ENCODE data around the gene CST9L. TPM values are rescaled to one million over a fixed set of nuclear protein-coding genes. Genes with fewer than 3 reads are reported as not detected.

The CST9L gene
- total RNA-seq, 1 donor from 2014 or later: not detected

DNA sequence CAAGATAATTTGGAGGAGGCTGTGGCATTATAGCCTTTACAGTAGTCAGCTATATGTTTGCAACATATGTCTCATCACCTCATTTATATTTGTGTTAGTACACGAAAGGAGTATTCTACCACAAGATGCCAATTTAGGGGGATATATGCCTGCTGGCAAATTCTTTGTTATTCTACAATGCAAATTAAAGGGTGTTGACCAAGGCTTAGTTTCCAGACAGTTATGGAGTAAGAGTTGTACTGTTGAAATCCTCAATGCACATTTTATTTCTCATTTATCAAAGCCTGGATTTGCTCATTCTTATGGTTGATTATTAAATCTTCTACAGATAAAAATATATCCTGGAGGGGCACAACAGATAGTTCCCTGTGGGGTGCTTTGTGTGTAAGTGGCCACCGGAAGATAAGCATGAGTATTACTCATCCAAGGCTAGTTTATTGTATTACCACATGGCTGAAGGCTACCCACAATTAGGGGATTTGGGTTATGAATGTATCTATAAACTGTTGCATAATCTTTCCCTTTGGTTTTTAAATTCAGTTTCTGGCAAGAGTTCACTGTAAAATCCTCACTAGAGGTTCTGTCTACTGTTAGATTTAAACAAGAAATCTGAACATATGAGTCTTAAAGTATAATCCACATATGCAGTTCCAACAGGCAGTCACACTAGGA, 28.4 kb upstream of the CST9L start:
- Mint-ChIP-seq H3K36me3 (no peaks in the 10 kb centered on the region), H3K27ac (no peak overlapping the region), H3K9me3 (no peaks in the 10 kb centered on the region), H3K4me3 (no peak overlapping the region), H3K4me1 (no peaks in the 10 kb centered on the region), H3K27me3 (ENCODE audit: low read depth) (peaks cover 8% of the 10 kb centered on the region)
- no peak for DNase-seq (ENCODE audit: low spot score in 2 of 2, unreplicated experiment in 2 of 2)
- TF ChIP-seq, protein P1, sequence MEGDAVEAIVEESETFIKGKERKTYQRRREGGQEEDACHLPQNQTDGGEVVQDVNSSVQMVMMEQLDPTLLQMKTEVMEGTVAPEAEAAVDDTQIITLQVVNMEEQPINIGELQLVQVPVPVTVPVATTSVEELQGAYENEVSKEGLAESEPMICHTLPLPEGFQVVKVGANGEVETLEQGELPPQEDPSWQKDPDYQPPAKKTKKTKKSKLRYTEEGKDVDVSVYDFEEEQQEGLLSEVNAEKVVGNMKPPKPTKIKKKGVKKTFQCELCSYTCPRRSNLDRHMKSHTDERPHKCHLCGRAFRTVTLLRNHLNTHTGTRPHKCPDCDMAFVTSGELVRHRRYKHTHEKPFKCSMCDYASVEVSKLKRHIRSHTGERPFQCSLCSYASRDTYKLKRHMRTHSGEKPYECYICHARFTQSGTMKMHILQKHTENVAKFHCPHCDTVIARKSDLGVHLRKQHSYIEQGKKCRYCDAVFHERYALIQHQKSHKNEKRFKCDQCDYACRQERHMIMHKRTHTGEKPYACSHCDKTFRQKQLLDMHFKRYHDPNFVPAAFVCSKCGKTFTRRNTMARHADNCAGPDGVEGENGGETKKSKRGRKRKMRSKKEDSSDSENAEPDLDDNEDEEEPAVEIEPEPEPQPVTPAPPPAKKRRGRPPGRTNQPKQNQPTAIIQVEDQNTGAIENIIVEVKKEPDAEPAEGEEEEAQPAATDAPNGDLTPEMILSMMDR (IDR thresholded peaks at IDR 0.05; ENCODE audit: unreplicated experiment): no peak

DNA sequence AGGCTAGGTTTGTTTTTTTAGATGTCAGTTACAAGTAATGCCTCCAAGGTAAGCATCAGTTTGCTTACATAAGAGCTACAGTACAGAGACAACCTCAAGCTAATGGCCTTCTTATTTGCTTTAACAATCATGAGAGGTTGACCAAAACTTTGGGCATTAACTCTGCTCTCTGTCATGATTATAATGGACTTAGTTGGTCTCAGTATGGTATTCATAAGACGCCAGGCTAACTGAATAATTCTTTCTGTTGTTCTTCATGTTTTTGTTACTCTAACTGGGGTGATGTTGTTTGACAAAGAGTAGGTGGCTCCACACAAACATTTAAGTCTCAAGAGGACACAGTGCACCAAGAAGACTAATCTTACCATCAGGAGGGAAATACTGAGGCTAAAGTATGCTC, 27.7 kb upstream of the CST9L start:
- TF ChIP-seq, protein P1 (IDR thresholded peaks at IDR 0.05; ENCODE audit: unreplicated experiment): no peak
- no peak for DNase-seq (ENCODE audit: low spot score in 2 of 2, unreplicated experiment in 2 of 2)
- H3K4me1 Mint-ChIP-seq: no peaks in the 10 kb centered on the region
- H3K4me3 Mint-ChIP-seq: no peak overlapping the region
- peaks cover 8% of the 10 kb centered on the region for H3K27me3 Mint-ChIP-seq (ENCODE audit: low read depth)
- no peak overlapping the region for H3K27ac Mint-ChIP-seq
- no peaks in the 10 kb centered on the region for H3K36me3 Mint-ChIP-seq
- H3K9me3 Mint-ChIP-seq: no peaks in the 10 kb centered on the region

DNA sequence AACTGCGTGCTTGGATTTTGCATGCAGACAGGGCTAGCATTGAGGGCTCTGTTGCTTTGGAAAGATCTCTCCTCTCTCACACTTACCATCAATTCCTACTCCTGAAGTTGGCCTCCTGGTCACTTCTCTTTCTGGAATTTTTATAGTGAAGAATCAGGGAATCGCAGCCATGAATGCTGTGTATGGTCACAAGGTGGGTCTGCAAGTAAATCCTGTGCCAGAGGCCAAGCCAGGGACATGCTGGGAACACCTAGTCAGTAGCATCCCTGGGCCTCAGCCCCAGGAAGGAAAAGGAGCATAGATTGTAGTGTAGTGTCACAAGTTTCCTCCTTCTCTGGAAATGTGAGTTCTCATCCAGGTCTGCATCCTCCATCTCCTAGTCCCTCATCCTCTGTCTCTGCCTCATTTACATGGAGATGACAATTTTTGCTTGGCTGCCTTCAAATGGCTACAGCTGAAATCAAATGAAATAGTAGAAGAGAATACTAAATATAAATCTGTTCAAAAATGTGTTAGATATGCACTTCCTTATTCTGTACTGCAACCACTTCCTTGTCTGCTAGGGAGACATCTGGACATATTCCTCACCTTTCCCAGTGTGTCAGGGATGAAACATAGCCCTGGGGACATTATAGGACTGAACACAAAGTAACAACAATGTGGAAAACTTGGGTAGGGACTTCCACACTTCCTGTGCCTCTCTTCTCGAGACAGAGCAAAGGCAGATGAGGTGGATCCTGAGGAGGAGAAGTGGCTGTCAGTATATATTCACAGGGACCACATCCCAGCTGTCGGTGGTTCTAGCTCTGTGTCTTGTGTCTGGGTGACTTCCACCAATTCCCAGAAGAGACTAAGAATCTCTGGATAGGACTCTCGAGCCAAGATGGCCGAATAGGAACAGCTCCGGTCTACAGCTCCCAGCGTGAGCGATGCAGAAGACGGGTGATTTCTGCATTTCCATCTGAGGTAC, 20.4 kb upstream of the CST9L start:
- Mint-ChIP-seq H3K27me3 (ENCODE audit: low read depth) (peaks cover 11% of the 10 kb centered on the region), H3K27ac (no peak overlapping the region), H3K4me3 (peak overlapping the region; percentile 56), H3K36me3 (no peaks in the 10 kb centered on the region), H3K4me1 (no peaks in the 10 kb centered on the region), H3K9me3 (no peaks in the 10 kb centered on the region)
- TF ChIP-seq, protein P1 (IDR thresholded peaks at IDR 0.05; ENCODE audit: unreplicated experiment): no peak
- DNase-seq (ENCODE audit: low spot score in 2 of 2, unreplicated experiment in 2 of 2): no peak

DNA sequence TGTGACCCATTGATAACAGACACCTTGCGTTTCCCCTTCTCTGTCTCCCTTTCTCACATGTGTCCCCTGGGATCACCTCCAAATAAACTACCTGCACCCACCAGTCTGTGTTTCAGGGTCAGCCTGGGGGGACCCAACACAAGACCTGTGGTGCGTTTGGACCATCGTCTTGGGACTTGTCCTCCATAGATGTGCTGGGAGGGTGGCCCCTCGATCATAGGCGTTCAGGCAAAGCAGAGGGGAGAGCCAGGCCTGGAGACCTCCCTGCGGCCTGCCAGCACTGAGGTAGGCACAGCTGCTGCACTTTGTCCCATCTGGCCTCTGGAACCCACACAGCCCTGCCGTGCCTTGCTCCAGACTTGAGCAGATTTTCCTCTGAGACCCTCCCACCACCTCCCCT, 19.3 kb upstream of the CST9L start:
- Mint-ChIP-seq H3K4me3 (no peak overlapping the region), H3K9me3 (no peaks in the 10 kb centered on the region), H3K27ac (no peak overlapping the region), H3K36me3 (no peaks in the 10 kb centered on the region), H3K4me1 (no peaks in the 10 kb centered on the region), H3K27me3 (ENCODE audit: low read depth) (peaks cover 11% of the 10 kb centered on the region)
- DNase-seq (ENCODE audit: low spot score in 2 of 2, unreplicated experiment in 2 of 2): no peak
- TF ChIP-seq, protein P1 (IDR thresholded peaks at IDR 0.05; ENCODE audit: unreplicated experiment): no peak

DNA sequence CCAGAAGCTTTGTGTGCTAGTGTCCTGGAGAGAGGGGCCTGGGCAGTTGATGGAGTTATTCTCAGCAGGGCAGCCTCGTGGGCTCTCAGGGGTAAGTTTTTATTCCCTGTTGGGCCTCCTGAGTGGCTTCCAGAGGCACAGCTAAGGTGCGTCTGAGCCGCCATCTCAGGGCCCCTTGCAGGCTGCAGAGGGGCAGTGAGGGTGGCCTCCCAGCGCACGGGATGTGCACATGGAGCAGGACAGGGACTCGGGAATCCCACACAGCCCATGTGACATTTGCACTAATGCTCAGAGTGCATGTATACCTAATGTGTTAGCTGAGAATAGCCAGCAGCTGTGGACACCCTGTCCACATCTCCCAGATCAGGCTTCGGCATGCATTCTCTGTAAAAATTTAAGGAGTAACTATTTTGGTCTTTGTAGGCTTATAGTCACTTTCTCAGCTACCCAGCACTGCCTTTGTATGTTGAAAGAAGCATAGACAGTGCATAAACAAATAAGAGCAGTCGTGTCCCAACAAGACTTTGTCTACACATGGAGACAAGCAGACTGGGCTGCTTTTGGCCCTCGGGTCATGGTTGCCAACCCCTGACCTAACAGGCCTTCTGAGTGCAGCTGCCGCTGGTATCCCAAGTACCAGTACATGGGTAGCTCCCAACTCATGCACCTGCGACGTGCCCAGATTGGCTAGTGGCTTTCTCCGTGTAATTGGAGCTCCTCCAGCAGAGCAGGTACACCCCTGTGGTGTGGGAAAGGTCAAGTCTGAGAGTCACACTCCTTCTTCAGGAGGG, 18.6 kb upstream of the CST9L start:
- TF ChIP-seq, protein P1 (IDR thresholded peaks at IDR 0.05; ENCODE audit: unreplicated experiment): no peak
- no peaks in the 10 kb centered on the region for H3K9me3 Mint-ChIP-seq
- no peak for DNase-seq (ENCODE audit: low spot score in 2 of 2, unreplicated experiment in 2 of 2)
- no peaks in the 10 kb centered on the region for H3K4me1 Mint-ChIP-seq
- H3K36me3 Mint-ChIP-seq: no peaks in the 10 kb centered on the region
- H3K4me3 Mint-ChIP-seq: no peak overlapping the region
- peaks cover 11% of the 10 kb centered on the region for H3K27me3 Mint-ChIP-seq (ENCODE audit: low read depth)
- no peak overlapping the region for H3K27ac Mint-ChIP-seq

Data from mesothelial cell of epicardium (in vitro differentiated cells).